Left lung (tissue), 10 donors: ENCODE data around the gene FBXW7. TPM values are rescaled to one million over a fixed set of nuclear protein-coding genes. Genes with fewer than 3 reads are reported as not detected.

Experiments
- ATAC-seq: fragments of 200-7000 bp; cut with Tn5 transposase; one replicate; pipeline ENCODE4 v1.9.1; 2020; ENCODE audit warnings: moderate library complexity
- DNase-seq, 4 donors: peaks; one replicate each; pipeline ENCODE4 v3.0.0-alpha.2; 2013 to 2020
- H3K27ac ChIP-seq, 2 donors: fragments of 200-600 bp; sonication (generic) in 1 of 2; one replicate each; pipeline versions ENCODE4 v1.5.0 to v1.8.0; 2020 to 2021
- H3K27me3 ChIP-seq, 2 donors: fragments of 200-600 bp; sonication (generic) in 1 of 2; one replicate each; pipeline versions ENCODE4 v1.5.0 to v1.8.0; 2020 to 2021
- H3K36me3 ChIP-seq, 2 donors: fragments of 200-600 bp; sonication (generic) in 1 of 2; one replicate each; pipeline versions ENCODE4 v1.5.0 to v1.8.0; 2020 to 2021
- H3K4me1 ChIP-seq, 2 donors: fragments of 200-600 bp; one replicate each; pipeline ENCODE4 v1.8.0; 2021
- H3K4me3 ChIP-seq, 2 donors: fragments of 200-600 bp; sonication (generic) in 1 of 2; one replicate each; pipeline versions ENCODE4 v1.5.0 to v1.8.0; 2020 to 2021; ENCODE audit warnings: mild to moderate bottlenecking in 1 of 2
- H3K9me3 ChIP-seq, 2 donors: fragments of 200-600 bp; sonication (generic) in 1 of 2; one replicate each; pipeline versions ENCODE4 v1.5.0 to v1.8.0; 2020 to 2021
- intact Hi-C, 2 donors: fragments of 100-400 bp; cut with DNase I; formaldehyde crosslinking; loops; one replicate each; pipeline versions ENCODE4 v1.11.2 to v1.14.2; 2022
- polyA plus RNA-seq, 6 donors: library from polyadenylated mRNA; unstranded; fragments of 120-200 nt; gene quantifications; one replicate each; pipeline ENCODE4 v1.2.1, GENCODE V29; 2013; ENCODE audit not compliant: insufficient read length in 6 of 6
- total RNA-seq, 2 donors: library from RNA; stranded (reverse); fragmentation: NEBNext Ultra II Directional; extraction: Animal tissue kit (Norgen Biotek cat#: 25700); gene quantifications; one replicate each; pipeline ENCODE4 v1.2.1, GENCODE V29; 2021
- TF ChIP-seq, protein P1 (sequence below), 2 donors: fragments of 200-600 bp; sonication (generic) in 1 of 2; IDR thresholded peaks; one replicate each; pipeline versions ENCODE4 v1.5.0 to v1.8.0; 2021; ENCODE audit warnings: antibody characterized with exemption in 2 of 2
- donor health status: DM: no; HTN: yes; CAD: no.
- donor health status: DM: no; HTN: no; CAD: no.

Gene FBXW7
- total and polyA plus RNA-seq, 8 donors = 29.0 to 39.7 (median 34.7) TPM

GRCh38 chr4:152510349-152511147, 25.3 kb downstream of the FBXW7 start:
- DNase-seq = no peak
- ATAC-seq = no peak
- intact Hi-C loops = no loop called here
- H3K4me3 ChIP-seq = no peak overlapping the region
- peaks cover 0 to 6% of the 10 kb centered on the region in 2 donors for H3K36me3 ChIP-seq
- H3K4me1 ChIP-seq = peaks cover 0 to 10% of the 10 kb centered on the region in 2 donors
- TF ChIP-seq, protein P1, sequence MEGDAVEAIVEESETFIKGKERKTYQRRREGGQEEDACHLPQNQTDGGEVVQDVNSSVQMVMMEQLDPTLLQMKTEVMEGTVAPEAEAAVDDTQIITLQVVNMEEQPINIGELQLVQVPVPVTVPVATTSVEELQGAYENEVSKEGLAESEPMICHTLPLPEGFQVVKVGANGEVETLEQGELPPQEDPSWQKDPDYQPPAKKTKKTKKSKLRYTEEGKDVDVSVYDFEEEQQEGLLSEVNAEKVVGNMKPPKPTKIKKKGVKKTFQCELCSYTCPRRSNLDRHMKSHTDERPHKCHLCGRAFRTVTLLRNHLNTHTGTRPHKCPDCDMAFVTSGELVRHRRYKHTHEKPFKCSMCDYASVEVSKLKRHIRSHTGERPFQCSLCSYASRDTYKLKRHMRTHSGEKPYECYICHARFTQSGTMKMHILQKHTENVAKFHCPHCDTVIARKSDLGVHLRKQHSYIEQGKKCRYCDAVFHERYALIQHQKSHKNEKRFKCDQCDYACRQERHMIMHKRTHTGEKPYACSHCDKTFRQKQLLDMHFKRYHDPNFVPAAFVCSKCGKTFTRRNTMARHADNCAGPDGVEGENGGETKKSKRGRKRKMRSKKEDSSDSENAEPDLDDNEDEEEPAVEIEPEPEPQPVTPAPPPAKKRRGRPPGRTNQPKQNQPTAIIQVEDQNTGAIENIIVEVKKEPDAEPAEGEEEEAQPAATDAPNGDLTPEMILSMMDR (IDR thresholded peaks at IDR 0.05) = no peak
- no peaks in the 10 kb centered on the region for H3K9me3 ChIP-seq
- H3K27ac ChIP-seq = no peak overlapping the region
- H3K27me3 ChIP-seq = no peaks in the 10 kb centered on the region

DNA sequence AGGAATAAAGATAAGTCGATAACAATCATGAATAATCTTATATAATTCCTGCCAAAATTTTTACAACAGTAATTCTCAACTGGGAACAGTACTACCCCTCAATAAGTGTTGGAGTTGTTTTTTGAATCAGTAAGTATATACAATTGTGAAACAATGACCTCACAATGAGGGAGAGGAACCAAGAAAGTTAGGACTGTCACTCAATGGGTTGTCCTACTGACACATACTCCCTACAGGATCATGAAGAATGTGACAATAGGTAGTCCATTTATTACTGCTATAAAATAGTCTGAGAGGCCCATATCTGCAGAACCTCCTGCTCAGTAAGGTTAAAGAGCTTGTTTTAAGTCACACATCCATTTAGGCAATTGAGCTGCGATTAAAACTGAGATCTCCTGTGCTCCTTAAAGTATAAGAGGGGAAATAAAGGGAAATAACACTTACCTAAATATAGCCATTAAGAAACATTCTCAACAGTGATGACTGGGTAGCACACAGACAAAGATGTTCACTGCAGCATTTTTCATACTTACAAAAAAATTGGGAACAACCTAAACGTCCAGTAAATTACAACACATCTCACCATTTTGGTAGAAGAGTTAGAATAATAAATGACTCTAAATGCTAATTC, 26.2 kb downstream of the FBXW7 start:
- intact Hi-C loops = no loop called here
- ATAC-seq = no peak
- TF ChIP-seq, protein P1 (IDR thresholded peaks at IDR 0.05) = no peak

GRCh38 chr4:152508818-152509217, 27.1 kb downstream of the FBXW7 start:
- H3K4me3 ChIP-seq = no peak overlapping the region
- ATAC-seq (no peak), DNase-seq (no peak)
- H3K27ac ChIP-seq = no peak overlapping the region
- TF ChIP-seq, protein P1 (IDR thresholded peaks at IDR 0.05) = no peak
- H3K36me3 ChIP-seq = peaks cover 0 to 6% of the 10 kb centered on the region in 2 donors
- intact Hi-C loops = no loop called here
- H3K4me1 ChIP-seq = peaks cover 0 to 10% of the 10 kb centered on the region in 2 donors
- no peaks in the 10 kb centered on the region for H3K9me3 ChIP-seq
- H3K27me3 ChIP-seq = no peaks in the 10 kb centered on the region

More for the DNA sequence above, 26.2 kb downstream of the FBXW7 start:
- DNase-seq = no peak
- Histone ChIP-seq H3K27ac (no peak overlapping the region), H3K36me3 (peaks cover 0 to 6% of the 10 kb centered on the region in 2 donors), H3K27me3 (no peaks in the 10 kb centered on the region), H3K9me3 (no peaks in the 10 kb centered on the region), H3K4me1 (peaks cover 0 to 10% of the 10 kb centered on the region in 2 donors), H3K4me3 (no peak overlapping the region)

GRCh38 chr4:152508386-152508785, 27.5 kb downstream of the FBXW7 start:
- Histone ChIP-seq H3K4me1 (peaks cover 0 to 7% of the 10 kb centered on the region in 2 donors), H3K27me3 (no peaks in the 10 kb centered on the region), H3K9me3 (no peaks in the 10 kb centered on the region), H3K36me3 (peaks cover 0 to 6% of the 10 kb centered on the region in 2 donors), H3K4me3 (no peak overlapping the region), H3K27ac (no peak overlapping the region)
- intact Hi-C loops = no loop called here
- ATAC-seq (no peak), DNase-seq (no peak)
- TF ChIP-seq, protein P1 (IDR thresholded peaks at IDR 0.05) = no peak

- intact Hi-C loops = loop anchor here in 1 of 2 donors (5.0 kb wide), 1 partner anchor 134 kb away; no protein-coding TSS in a partner anchor
- H3K27me3 ChIP-seq = no peaks in the 10 kb centered on the region
- no peak for DNase-seq
Measured at GRCh38 chr4:152503653-152504290, 32.1 kb downstream of the FBXW7 start.

More at GRCh38 chr4:152503653-152504290, 32.1 kb downstream of the FBXW7 start:
- Histone ChIP-seq H3K27ac (no peak overlapping the region), H3K9me3 (no peaks in the 10 kb centered on the region), H3K36me3 (peaks cover 0 to 6% of the 10 kb centered on the region in 2 donors), H3K4me1 (peaks cover 0 to 7% of the 10 kb centered on the region in 2 donors), H3K4me3 (no peak overlapping the region)
- TF ChIP-seq, protein P1 (IDR thresholded peaks at IDR 0.05) = no peak
- ATAC-seq = no peak
